Right lung (tissue), 10 donors: ENCODE data around the gene AASS. TPM values are rescaled to one million over a fixed set of nuclear protein-coding genes. Genes with fewer than 3 reads are reported as not detected.
"Not testable (repeated sequence)": the region's sequence is repeated elsewhere in the genome, so short reads cannot be mapped to it uniquely, and the experiment has no call there.

Source experiments
- DNase-seq, 2 donors: peaks; one replicate each; pipeline ENCODE4 v3.0.0-alpha.2; 2013
- long read RNA-seq, 8 donors: transcript quantifications; one replicate each; lab custom pipeline, GENCODE V29; 2026
- polyA plus RNA-seq, 5 donors: library from polyadenylated mRNA; unstranded; fragments of 120-200 nt; gene quantifications; one replicate each; pipeline versions ENCODE4 v1.2.1 to v1.2.3, GENCODE V29; 2013; ENCODE audit warnings: inconsistent platforms in 1 of 5, low replicate concordance in 1 of 5; ENCODE audit not compliant: insufficient read length in 5 of 5, insufficient read depth in 1 of 5

The AASS gene
- polyA plus RNA-seq: 10 to 100 TPM; 33.6 to 79.9 (median 61.7) TPM
- long read RNA-seq, donor 1, partial matches to known transcripts: 32 of 32 reads
- long read RNA-seq, donor 1, other reads (novel, unspliced or antisense): 0 of 32 reads
- long read RNA-seq, donor 2, partial matches to known transcripts: 8 of 10 reads
- long read RNA-seq, donor 2, other reads (novel, unspliced or antisense): 0 of 10 reads
- long read RNA-seq, donor 3, partial matches to known transcripts: 18 of 19 reads
- long read RNA-seq, donor 3, other reads (novel, unspliced or antisense): 0 of 19 reads
- long read RNA-seq, donor 4, partial matches to known transcripts: 23 of 23 reads
- long read RNA-seq, donor 4, other reads (novel, unspliced or antisense): 0 of 23 reads
- long read RNA-seq, donor 5, partial matches to known transcripts: 30 of 30 reads
- long read RNA-seq, donor 5, other reads (novel, unspliced or antisense): 0 of 30 reads
- long read RNA-seq, donor 6, partial matches to known transcripts: 48 of 49 reads
- long read RNA-seq, donor 6, other reads (novel, unspliced or antisense): 0 of 49 reads
- long read RNA-seq, donor 7, partial matches to known transcripts: 46 of 46 reads
- long read RNA-seq, donor 7, other reads (novel, unspliced or antisense): 0 of 46 reads
- long read RNA-seq, donor 8: 0 reads

- DNase-seq: peak; percentile 94 to 97
Measured at GRCh38 chr7:122143751-122144711, at the start of gene AASS. Gene AASS, minus strand, starts transcription at chr7:122144249. Its CDS starts 10,523 bp downstream, at chr7:122133726.

GRCh38 chr7:122188785-122189184 lies 44.7 kb upstream of the AASS start:
- DNase-seq: no peak

- no peak for DNase-seq
Measured at GRCh38 chr7:122183106-122183505, 39.1 kb upstream of the AASS start.

GRCh38 chr7:122182081-122182480 lies 38.0 kb upstream of the AASS start:
- no peak for DNase-seq

- not testable (repeated sequence) for DNase-seq
Measured at GRCh38 chr7:122172144-122172543, 28.1 kb upstream of the AASS start.

GRCh38 chr7:122166740-122167139 lies 22.7 kb upstream of the AASS start:
- DNase-seq: no peak

- DNase-seq: no peak
Measured at GRCh38 chr7:122166275-122166674, 22.2 kb upstream of the AASS start.

GRCh38 chr7:122161628-122162027 lies 17.6 kb upstream of the AASS start:
- no peak for DNase-seq

- no peak for DNase-seq
Measured at GRCh38 chr7:122155566-122155965, 11.5 kb upstream of the AASS start.

- DNase-seq: no peak
Measured at GRCh38 chr7:122148878-122149277, 4.8 kb upstream of the AASS start.

GRCh38 chr7:122148081-122148480 lies 4.0 kb upstream of the AASS start:
- DNase-seq: no peak

- DNase-seq: no peak
Measured at GRCh38 chr7:122145937-122146645, 2.0 kb upstream of the AASS start.

- DNase-seq: no peak
Measured at GRCh38 chr7:122143376-122143750, 686 bp downstream of the AASS start.

- no peak for DNase-seq
Measured at GRCh38 chr7:122140918-122141317, 3.1 kb downstream of the AASS start.

GRCh38 chr7:122137251-122138077 lies 6.6 kb downstream of the AASS start:
- no peak for DNase-seq

GRCh38 chr7:122136639-122137245 lies 7.3 kb downstream of the AASS start:
- DNase-seq: no peak

- DNase-seq: no peak
Measured at GRCh38 chr7:122136078-122136477, 8.0 kb downstream of the AASS start.

- no peak for DNase-seq
Measured at GRCh38 chr7:122135275-122135674, 8.8 kb downstream of the AASS start.

GRCh38 chr7:122134793-122135192 lies 9.3 kb downstream of the AASS start:
- not testable (repeated sequence) for DNase-seq

GRCh38 chr7:122133477-122133876 lies 10.6 kb downstream of the AASS start:
- DNase-seq: no peak
